Prostate gland (tissue), 2 donors: ENCODE measurements around the gene DTL.

Source experiments
- CTCF ChIP-seq, 4 experiments: fragments of 200-600 bp in 2 of 4; fragments of 450-650 bp in 2 of 4; sonication (generic) in 2 of 4; IDR thresholded peaks; 1 replicate in 3 of 4; 2 replicates in 1 of 4; pipeline ENCODE4 v1.5.1; 2016 to 2019; ENCODE audit warnings: antibody characterized with exemption in 4 of 4, mild to moderate bottlenecking in 2 of 4, moderate library complexity in 2 of 4
- POLR2A ChIP-seq: fragments of 450-650 bp; IDR thresholded peaks from one replicate; pipeline ENCODE4 v1.6.1; 2016; ENCODE audit warnings: antibody characterized with exemption, mild to moderate bottlenecking
- POLR2AphosphoS5 ChIP-seq: sonication (generic); formaldehyde crosslinking; IDR thresholded peaks from one replicate; pipeline ENCODE4 v1.6.1; 2017; ENCODE audit warnings: antibody characterized with exemption

- no peak for TF ChIP-seq CTCF (IDR thresholded peaks at IDR 0.05)
- TF ChIP-seq POLR2AphosphoS5: no peak
- TF ChIP-seq POLR2A: no peak
Observed at GRCh38 chr1:212020975-212021374, 14.6 kb upstream of the DTL start.
